ENCODE data around the gene SPTLC2. TPM values are rescaled to one million over a fixed set of nuclear protein-coding genes. Genes with fewer than 3 reads are reported as not detected.
"Not testable (repeated sequence)": the region's sequence is repeated elsewhere in the genome, so short reads cannot be mapped to it uniquely, and the experiment has no call there.

SPTLC2 gene
- total RNA-seq, 4 donors from 2014 or later: 18.9 to 24.6 (median 22.8) TPM

GRCh38 chr14:77590845-77591485 lies 25.5 kb downstream of the SPTLC2 start:
- 33% methylated on average over 6 of the region's 6 CpGs for WGBS
- DNase-seq (ENCODE audit: low spot score in 2 of 2): no peak
- Histone ChIP-seq H3K4me1 (peaks cover 21% of the 10 kb centered on the region), H3K27me3 (no peaks in the 10 kb centered on the region), H3K27ac (peak overlapping the region; percentile 2), H3K36me3 (peaks cover 14% of the 10 kb centered on the region), H3K9me3 (no peaks in the 10 kb centered on the region), H3K4me3 (no peak overlapping the region)
- TF ChIP-seq, protein P1, sequence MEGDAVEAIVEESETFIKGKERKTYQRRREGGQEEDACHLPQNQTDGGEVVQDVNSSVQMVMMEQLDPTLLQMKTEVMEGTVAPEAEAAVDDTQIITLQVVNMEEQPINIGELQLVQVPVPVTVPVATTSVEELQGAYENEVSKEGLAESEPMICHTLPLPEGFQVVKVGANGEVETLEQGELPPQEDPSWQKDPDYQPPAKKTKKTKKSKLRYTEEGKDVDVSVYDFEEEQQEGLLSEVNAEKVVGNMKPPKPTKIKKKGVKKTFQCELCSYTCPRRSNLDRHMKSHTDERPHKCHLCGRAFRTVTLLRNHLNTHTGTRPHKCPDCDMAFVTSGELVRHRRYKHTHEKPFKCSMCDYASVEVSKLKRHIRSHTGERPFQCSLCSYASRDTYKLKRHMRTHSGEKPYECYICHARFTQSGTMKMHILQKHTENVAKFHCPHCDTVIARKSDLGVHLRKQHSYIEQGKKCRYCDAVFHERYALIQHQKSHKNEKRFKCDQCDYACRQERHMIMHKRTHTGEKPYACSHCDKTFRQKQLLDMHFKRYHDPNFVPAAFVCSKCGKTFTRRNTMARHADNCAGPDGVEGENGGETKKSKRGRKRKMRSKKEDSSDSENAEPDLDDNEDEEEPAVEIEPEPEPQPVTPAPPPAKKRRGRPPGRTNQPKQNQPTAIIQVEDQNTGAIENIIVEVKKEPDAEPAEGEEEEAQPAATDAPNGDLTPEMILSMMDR (IDR thresholded peaks at IDR 0.05): no peak
- no peak for TF ChIP-seq POLR2AphosphoS5 (IDR thresholded peaks at IDR 0.05)

- Histone ChIP-seq H3K36me3 (no peaks in the 10 kb centered on the region), H3K27me3 (no peaks in the 10 kb centered on the region), H3K27ac (no peak overlapping the region), H3K4me1 (peaks cover 21% of the 10 kb centered on the region), H3K9me3 (no peaks in the 10 kb centered on the region), H3K4me3 (no peak overlapping the region)
- no peak for TF ChIP-seq POLR2AphosphoS5 (IDR thresholded peaks at IDR 0.05)
- no peak for TF ChIP-seq EP300 (IDR thresholded peaks at IDR 0.05)
- TF ChIP-seq, protein P1 (IDR thresholded peaks at IDR 0.05): no peak
- no peak for TF ChIP-seq POLR2A (IDR thresholded peaks at IDR 0.05)
- no peak for DNase-seq (ENCODE audit: low spot score in 2 of 2)
- WGBS: 79% methylated on average over 5 of the region's 5 CpGs
Observed at GRCh38 chr14:77589099-77589498, 27.3 kb downstream of the SPTLC2 start.

DNA sequence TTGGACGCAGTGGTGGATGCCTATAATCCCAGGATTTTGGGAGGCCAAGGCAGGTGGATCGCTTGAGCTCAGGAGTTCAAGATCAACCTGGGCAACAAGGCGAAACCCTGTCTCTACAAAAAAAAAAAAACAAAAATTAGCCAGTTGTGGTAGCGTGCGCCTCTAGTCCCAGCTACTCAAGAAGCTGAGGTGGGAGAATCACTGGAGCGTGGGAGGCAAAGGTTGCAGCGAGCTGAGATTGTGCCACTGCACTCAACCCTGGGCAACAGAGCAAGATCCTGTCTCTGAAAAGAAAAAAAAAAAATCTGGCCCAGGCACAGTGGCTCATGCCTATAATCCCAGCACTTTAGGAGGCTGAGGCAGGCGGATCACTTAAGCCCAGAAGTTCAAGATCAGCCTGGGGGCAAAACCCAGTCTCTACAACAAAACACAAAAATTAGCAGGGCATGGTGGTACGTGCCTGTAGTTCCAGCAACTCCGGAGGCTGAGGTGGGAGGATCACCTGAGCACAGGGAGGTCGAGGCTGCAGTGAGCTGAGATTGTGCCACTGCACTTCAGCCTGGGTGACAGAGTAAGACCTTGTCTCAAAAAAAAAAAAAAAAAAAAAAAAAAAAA lies 27.9 kb downstream of the SPTLC2 start:
- not testable (repeated sequence) for H3K4me3 ChIP-seq; H3K36me3 ChIP-seq; H3K27me3 ChIP-seq; H3K9me3 ChIP-seq; H3K27ac ChIP-seq; DNase-seq (ENCODE audit: low spot score in 2 of 2)
- 87% methylated on average over 11 of the region's 11 CpGs for WGBS
- H3K4me1 ChIP-seq: peaks cover 19% of the 10 kb centered on the region

DNA sequence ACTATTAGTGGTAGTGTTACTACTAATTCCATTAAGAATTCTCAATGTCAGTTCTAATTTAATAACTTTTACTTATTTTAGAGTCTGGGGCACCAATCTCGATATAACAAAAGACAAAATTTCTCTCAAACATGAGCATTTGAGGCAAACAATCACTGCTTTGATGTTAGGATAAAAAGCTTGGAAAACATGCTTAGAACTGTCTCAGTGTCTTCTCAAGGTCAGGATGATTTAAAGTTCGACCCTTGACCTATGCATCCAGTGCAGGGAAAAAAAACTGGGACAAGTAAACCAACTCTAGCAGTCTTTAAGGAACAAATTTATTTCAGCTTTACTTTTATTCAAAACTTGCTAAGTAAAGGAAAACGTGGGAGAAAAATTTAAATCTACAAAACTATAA lies 31.1 kb downstream of the SPTLC2 start:
- H3K36me3 ChIP-seq: no peaks in the 10 kb centered on the region
- peaks cover 20% of the 10 kb centered on the region for H3K4me1 ChIP-seq
- H3K27ac ChIP-seq: no peak overlapping the region
- H3K9me3 ChIP-seq: no peaks in the 10 kb centered on the region
- TF ChIP-seq, protein P1 (IDR thresholded peaks at IDR 0.05): no peak
- TF ChIP-seq EP300 (IDR thresholded peaks at IDR 0.05) (no peak), POLR2AphosphoS5 (IDR thresholded peaks at IDR 0.05) (no peak), POLR2A (IDR thresholded peaks at IDR 0.05) (no peak)
- DNase-seq (ENCODE audit: low spot score in 2 of 2): no peak
- H3K27me3 ChIP-seq: no peaks in the 10 kb centered on the region
- WGBS: 77% methylated on average over 3 of the region's 3 CpGs
- no peak overlapping the region for H3K4me3 ChIP-seq

DNA sequence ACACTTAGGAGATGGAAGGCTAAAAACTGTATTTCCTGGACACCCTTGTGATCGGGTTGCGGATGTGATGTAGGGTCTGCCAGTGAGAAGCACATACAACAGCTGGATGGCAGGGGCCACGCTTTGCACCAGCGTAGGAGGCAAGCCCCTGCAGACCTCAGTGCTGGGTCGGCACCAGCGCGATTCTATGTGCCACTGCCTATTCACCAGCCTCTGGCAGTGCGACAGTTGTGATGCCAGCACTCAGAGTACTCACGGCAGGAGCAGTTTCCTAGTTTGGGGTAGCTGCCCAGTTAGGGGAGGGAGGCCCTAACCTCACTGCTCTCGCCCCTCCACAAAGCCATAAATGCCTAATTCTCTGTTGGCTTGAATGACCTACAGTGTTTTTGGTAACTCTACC lies 31.6 kb downstream of the SPTLC2 start:
- H3K27me3 ChIP-seq: no peaks in the 10 kb centered on the region
- no peak overlapping the region for H3K27ac ChIP-seq
- H3K4me1 ChIP-seq: peaks cover 19% of the 10 kb centered on the region
- TF ChIP-seq POLR2A (IDR thresholded peaks at IDR 0.05): no peak
- TF ChIP-seq, protein P1 (IDR thresholded peaks at IDR 0.05): no peak
- TF ChIP-seq POLR2AphosphoS5 (IDR thresholded peaks at IDR 0.05): no peak
- TF ChIP-seq EP300 (IDR thresholded peaks at IDR 0.05): no peak
- H3K4me3 ChIP-seq: no peak overlapping the region
- WGBS: 74% methylated on average over 6 of the region's 10 CpGs
- no peaks in the 10 kb centered on the region for H3K36me3 ChIP-seq
- no peak for DNase-seq (ENCODE audit: low spot score in 2 of 2)
- no peaks in the 10 kb centered on the region for H3K9me3 ChIP-seq

All from suprapubic skin (tissue), 4 donors.